AG04450 (cell line): ENCODE measurements around the gene CLIP3. TPM values are rescaled to one million over a fixed set of nuclear protein-coding genes. Genes with fewer than 3 reads are reported as not detected.

Experiments used
- CTCF ChIA-PET: fragments of 300-600, 350-600 bp; formaldehyde crosslinking; extraction: SDS; loops from one replicate; lab custom pipeline; 2022; ENCODE audit warnings: antibody characterized with exemption, inconsistent platforms; lab: Charles Lee
- POLR2A ChIA-PET: fragments of 350-600 bp; formaldehyde crosslinking; extraction: SDS; loops from one replicate; lab custom pipeline; 2021; ENCODE audit warnings: antibody characterized with exemption, inconsistent platforms; lab: Yijun Ruan, JAX
- DNase-seq: peaks from one replicate; pipeline ENCODE4 v3.0.0-alpha.2; 2011; ENCODE audit warnings: low read depth, low spot score
- H3K27ac ChIP-seq: one replicate; pipeline ENCODE4 v1.5.1; 2012; ENCODE audit warnings: low read depth, low read length, control low read depth
- H3K27me3 ChIP-seq: one replicate; pipeline ENCODE4 v1.6.0; 2012; ENCODE audit warnings: low read length; ENCODE audit not compliant: control insufficient read depth, insufficient read depth
- H3K4me3 ChIP-seq: 2 replicates; pipeline ENCODE4 v1.5.1; 2011; ENCODE audit warnings: mild to moderate bottlenecking, low read depth, low read length, control low read depth
- H3K9me3 ChIP-seq: 2 replicates; pipeline ENCODE4 v1.5.1; 2012; ENCODE audit warnings: low read length; ENCODE audit not compliant: control insufficient read depth, insufficient read depth
- CTCF ChIP-seq: IDR thresholded peaks from 2 replicates; pipeline ENCODE4 v1.5.1; 2011; ENCODE audit warnings: low read depth, low read length, control low read depth, inconsistent platforms
- polyA plus RNA-seq: library from polyadenylated mRNA; depleted of rRNA; stranded (reverse); fragments of >200 nt; gene quantifications from 2 replicates; pipeline ENCODE4 v1.2.3, GENCODE V29; 2011; rRNA removed

The CLIP3 gene
- polyA plus RNA-seq, 1 experiment, result 18.1 TPM

- Histone ChIP-seq H3K27ac (no peak overlapping the region), H3K27me3 (peaks cover 2% of the 10 kb centered on the region), H3K9me3 (no peaks in the 10 kb centered on the region), H3K4me3 (no peak overlapping the region)
- TF ChIP-seq CTCF, result no peak
- no peak for DNase-seq
- ChIA-PET POLR2A (no interaction called here), CTCF (no interaction called here)
These were observed 65.9 kb downstream of the CLIP3 start for GRCh38 chr19:35966771-35967170.

Other genes starting within 250 kb of the CLIP3 start
- gene PRODH2, start 220.0 kb downstream of the CLIP3 start, polyA plus RNA-seq, result not detected in 2 replicates
- not detected in 2 replicates for gene NPHS1, start 180.4 kb downstream of the CLIP3 start, polyA plus RNA-seq
- not detected in 2 replicates for gene KIRREL2, start 176.0 kb downstream of the CLIP3 start, polyA plus RNA-seq
- gene APLP1, start 164.3 kb downstream of the CLIP3 start, polyA plus RNA-seq, result 6.8 and 10.9 TPM in 2 replicates
- gene NFKBID, start 132.3 kb downstream of the CLIP3 start, polyA plus RNA-seq, result 1.5 and 2.3 TPM in 2 replicates
- gene HCST, start 130.3 kb downstream of the CLIP3 start, polyA plus RNA-seq, result 0.31 and 0.42 TPM in 2 replicates
- gene TYROBP, start 124.6 kb downstream of the CLIP3 start, polyA plus RNA-seq, result not detected in 2 replicates
- 0.69 and 1.1 TPM in 2 replicates for gene LRFN3, start 96.5 kb downstream of the CLIP3 start, polyA plus RNA-seq
- 7.5 and 8.3 TPM in 2 replicates for gene SDHAF1, start 37.7 kb downstream of the CLIP3 start, polyA plus RNA-seq
- gene SYNE4, start 24.1 kb downstream of the CLIP3 start, polyA plus RNA-seq, result 0.07 and 0.14 TPM in 2 replicates
- 20.7 and 21.2 TPM in 2 replicates for gene ALKBH6, start 18.7 kb downstream of the CLIP3 start, polyA plus RNA-seq
- gene THAP8, start 21.4 kb upstream of the CLIP3 start, polyA plus RNA-seq, result 3.9 and 5.6 TPM in 2 replicates
- gene WDR62, start 22.0 kb upstream of the CLIP3 start, polyA plus RNA-seq, result 1.1 and 1.2 TPM in 2 replicates
- gene OVOL3, start 78.3 kb upstream of the CLIP3 start, polyA plus RNA-seq, result not detected in 2 replicates
- gene POLR2I, start 82.0 kb upstream of the CLIP3 start, polyA plus RNA-seq, result 37.7 and 62.9 TPM in 2 replicates
- gene TBCB, start 82.6 kb upstream of the CLIP3 start, polyA plus RNA-seq, result 186 and 204 TPM in 2 replicates
- gene CAPNS1, start 107.2 kb upstream of the CLIP3 start, polyA plus RNA-seq, result 895 and 966 TPM in 2 replicates
- gene COX7A1, start 119.6 kb upstream of the CLIP3 start, polyA plus RNA-seq, result 6.8 and 15.0 TPM in 2 replicates
- gene ZNF565, start 181.8 kb upstream of the CLIP3 start, polyA plus RNA-seq, result 3.3 and 3.4 TPM in 2 replicates
- gene ZNF146, start 182.2 kb upstream of the CLIP3 start, polyA plus RNA-seq, result 82.2 and 107 TPM in 2 replicates